SK-N-SH (cell line): Measurements from ENCODE around the gene LRRC26.

Experiments
- CHD2 ChIP-seq: fragments of 150-350 bp; IDR thresholded peaks from 2 replicates; pipeline ENCODE4 v1.6.1; 2018; ENCODE audit warnings: low read length; ENCODE audit not compliant: partially characterized antibody
- CTCF ChIP-seq: fragments of 200-600 bp; sonication (generic); IDR thresholded peaks from 2 replicates; pipeline ENCODE4 v1.6.1; 2017; ENCODE audit warnings: antibody characterized with exemption, mild to moderate bottlenecking, moderate library complexity
- EZH2phosphoT487 ChIP-seq: fragments of 200-600 bp; sonication (generic); IDR thresholded peaks from 2 replicates; pipeline ENCODE4 v1.6.1; 2017; ENCODE audit warnings: low read depth, mixed run types, mild to moderate bottlenecking, antibody characterized with exemption, moderate library complexity, borderline replicate concordance
- FOXM1 ChIP-seq: IDR thresholded peaks from 2 replicates; pipeline ENCODE4 v1.4.0; 2012; ENCODE audit warnings: low read depth, mild to moderate bottlenecking
- GATA2 ChIP-seq: sonication (generic); formaldehyde crosslinking; IDR thresholded peaks from 2 replicates; pipeline ENCODE4 v1.5.0; 2020; ENCODE audit warnings: mild to moderate bottlenecking, missing genetic modification reagents
- MAX ChIP-seq: IDR thresholded peaks from 2 replicates; pipeline ENCODE4 v1.4.0; 2012; ENCODE audit warnings: low read depth
- NFIC ChIP-seq: IDR thresholded peaks from 2 replicates; pipeline ENCODE4 v1.4.0; 2012; ENCODE audit warnings: borderline replicate concordance
- POLR2AphosphoS5 ChIP-seq: IDR thresholded peaks from 2 replicates; pipeline ENCODE4 v1.6.1; 2012; ENCODE audit warnings: low read depth, low read length
- RAD21 ChIP-seq: IDR thresholded peaks from 2 replicates; pipeline ENCODE4 v1.6.1; 2012; ENCODE audit warnings: mild to moderate bottlenecking, low read length
- REST ChIP-seq: IDR thresholded peaks from 2 replicates; pipeline ENCODE4 v1.6.1; 2012; ENCODE audit warnings: mild to moderate bottlenecking, low read depth, low read length, moderate library complexity
- SMC3 ChIP-seq: IDR thresholded peaks from 2 replicates; pipeline ENCODE4 v1.6.1; 2012; ENCODE audit warnings: low read depth, low read length, improper control_type of control experiment
- USF2 ChIP-seq: fragments of 150-350 bp; IDR thresholded peaks from 2 replicates; pipeline ENCODE4 v1.6.1; 2017; ENCODE audit warnings: antibody characterized with exemption, low read length, low read depth, borderline replicate concordance
- YY1 ChIP-seq: IDR thresholded peaks from 2 replicates; pipeline ENCODE4 v1.4.0; 2012; ENCODE audit warnings: low read depth, mild to moderate bottlenecking

GRCh38 chr9:137188490-137189296, 18.8 kb upstream of the LRRC26 start, which contains the start of the genes ANAPC2 and SSNA1:
- TF ChIP-seq CHD2 (peak; percentile 86), CTCF (peak; percentile 47), GATA2 (CRISPR knock-in tag) (0 out of 2 replicates have a peak, but pooled peaks have one; percentile 25), EZH2phosphoT487 (no peak), REST (peak; percentile 68), SMC3 (peak; percentile 35), MAX (peak; percentile 52; the same call in 1 of the 2 replicates), USF2 (no peak), YY1 (peak; percentile 83), POLR2AphosphoS5 (peak; percentile 87), RAD21 (peak; percentile 53), FOXM1 (no peak), NFIC (peak; percentile 33; the same call in 1 of the 2 replicates)
